Naive thymus-derived CD4-positive, alpha-beta T cell (primary cell): ENCODE measurements around the gene PLEKHG4. TPM values are rescaled to one million over a fixed set of nuclear protein-coding genes. Genes with fewer than 3 reads are reported as not detected.

ENCODE experiments used
- ATAC-seq: fragments of 150-1000 bp; cut with Tn5 transposase; 2 replicates; pipeline ENCODE4 v1.10.0; 2021; ENCODE audit warnings: mild to moderate bottlenecking, moderate library complexity
- CTCF ChIA-PET: fragments of 350-600 bp; sonication (Branson Sonifier 250); formaldehyde crosslinking; loops from one replicate; lab custom pipeline; 2021; ENCODE audit warnings: antibody characterized with exemption; lab: Charles Lee
- POLR2A ChIA-PET: fragments of 350-600 bp; sonication (Branson Sonifier 250); formaldehyde crosslinking; loops from one replicate; lab custom pipeline; 2021; ENCODE audit warnings: antibody characterized with exemption, inconsistent platforms; lab: Charles Lee
- DNase-seq, 9 donors: peaks; one replicate each; pipeline versions ENCODE4 v3.0.0 to v3.0.0-alpha.2; 2020 to 2022; ENCODE audit warnings: mixed read lengths in 1 of 9
- H3K27ac ChIP-seq: one replicate; pipeline ENCODE4 v1.7.0; 2013; ENCODE audit warnings: mild to moderate bottlenecking, low read depth, low read length, moderate library complexity
- H3K27me3 ChIP-seq, 2 donors: one replicate each; pipeline ENCODE4 v1.7.0; 2013; ENCODE audit warnings: low read length in 2 of 2, mild to moderate bottlenecking in 2 of 2, moderate library complexity in 2 of 2; ENCODE audit not compliant: control insufficient read depth in 2 of 2, insufficient read depth in 2 of 2
- H3K36me3 ChIP-seq, 3 experiments: 1 replicate in 2 of 3; 2 replicates in 1 of 3; pipeline ENCODE4 v1.7.0; 2013; ENCODE audit warnings: low read length in 3 of 3, mild to moderate bottlenecking in 3 of 3, moderate library complexity in 1 of 3; ENCODE audit not compliant: insufficient read depth in 3 of 3, control insufficient read depth in 2 of 3
- H3K4me1 ChIP-seq, 2 donors: one replicate each; pipeline ENCODE4 v1.7.0; 2013; ENCODE audit warnings: low read length in 2 of 2, mild to moderate bottlenecking in 2 of 2, moderate library complexity in 1 of 2; ENCODE audit not compliant: control insufficient read depth in 2 of 2, insufficient read depth in 2 of 2
- H3K4me3 ChIP-seq: 2 replicates; pipeline ENCODE4 v1.7.0; 2013; ENCODE audit warnings: mild to moderate bottlenecking, low read length
- H3K9me3 ChIP-seq, 3 experiments: 1 replicate in 2 of 3; 2 replicates in 1 of 3; pipeline ENCODE4 v1.7.0; 2013; ENCODE audit warnings: low read length in 3 of 3; ENCODE audit not compliant: control insufficient read depth in 2 of 3
- H3K27ac Mint-ChIP-seq, 9 donors: one replicate each; pipeline ENCODE4 v1.8.0; 2020 to 2022; ENCODE audit warnings: mixed read lengths in 9 of 9, mild to moderate bottlenecking in 8 of 9, moderate library complexity in 5 of 9, inconsistent platforms in 2 of 9
- H3K27me3 Mint-ChIP-seq, 5 donors: one replicate each; pipeline ENCODE4 v1.8.0; 2021 to 2022; ENCODE audit warnings: mixed read lengths in 5 of 5, mild to moderate bottlenecking in 1 of 5
- H3K36me3 Mint-ChIP-seq, 5 donors: one replicate each; pipeline ENCODE4 v1.8.0; 2020 to 2022; ENCODE audit warnings: mixed read lengths in 5 of 5, mild to moderate bottlenecking in 3 of 5, inconsistent platforms in 1 of 5
- H3K4me1 Mint-ChIP-seq, 7 donors: one replicate each; pipeline ENCODE4 v1.8.0; 2020 to 2022; ENCODE audit warnings: mixed read lengths in 7 of 7, mild to moderate bottlenecking in 3 of 7, inconsistent platforms in 1 of 7
- H3K4me3 Mint-ChIP-seq, 10 donors: one replicate each; pipeline ENCODE4 v1.8.0; 2020 to 2022; ENCODE audit warnings: mild to moderate bottlenecking in 10 of 10, mixed read lengths in 10 of 10, moderate library complexity in 6 of 10, inconsistent platforms in 2 of 10
- H3K9me3 Mint-ChIP-seq, 11 donors: one replicate each; pipeline ENCODE4 v1.8.0; 2020 to 2022; ENCODE audit warnings: mixed read lengths in 11 of 11, mild to moderate bottlenecking in 4 of 11, inconsistent platforms in 1 of 11, moderate library complexity in 1 of 11
- intact Hi-C, 2 donors: fragments of 100-400 bp; cut with micrococcal nuclease; formaldehyde crosslinking; loops; one replicate each; pipeline ENCODE4 v1.15.1; 2023
- polyA plus RNA-seq, 2 donors: library from polyadenylated mRNA; unstranded; fragments of 300-500 nt; fragmentation: Illumina TruSeq; gene quantifications; one replicate each; pipeline ENCODE4 v1.2.3, GENCODE V29; 2021
- total RNA-seq, 6 experiments: library from RNA in 5 of 6; stranded (reverse) in 5 of 6; gene quantifications; 1 replicate in 5 of 6; 2 replicates in 1 of 6; pipeline ENCODE4 v1.2.3 and lab custom pipeline; 2021 to 2026

The PLEKHG4 gene
- total and polyA plus RNA-seq, 7 experiments from 2014 or later = 6.2 to 32.3 (median 23.2) TPM

DNA sequence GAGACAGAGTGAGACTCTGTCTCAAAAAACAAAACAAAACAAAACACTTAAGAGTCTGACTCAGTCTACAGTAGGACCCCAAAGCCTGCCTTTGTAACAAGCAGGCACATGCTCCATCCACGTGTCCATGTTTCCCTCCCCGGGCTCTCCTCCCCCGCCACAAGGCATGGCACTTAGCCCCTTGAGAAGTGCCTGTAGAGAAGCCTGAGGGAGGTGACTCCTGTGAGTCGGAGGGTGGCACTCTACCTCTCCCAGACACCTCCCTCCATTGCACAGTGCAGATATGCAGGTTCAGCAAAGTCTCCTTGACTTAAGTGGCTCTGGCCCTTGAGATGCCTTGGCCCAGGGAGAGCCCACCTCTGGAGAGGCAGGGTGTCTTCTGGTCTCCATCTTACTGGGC lies 38.8 kb upstream of the PLEKHG4 start:
- Mint-ChIP-seq H3K4me3 (no peak overlapping the region), H3K36me3 (peaks cover 0 to 16% (median 7%) of the 10 kb centered on the region in 5 donors), H3K4me1 (peaks cover 12 to 51% (median 21%) of the 10 kb centered on the region in 7 donors), H3K27ac (peak overlapping the region in 1 of 9 donors; percentile 43), H3K27me3 (no peaks in the 10 kb centered on the region), H3K9me3 (no peaks in the 10 kb centered on the region)
- POLR2A ChIA-PET = no interaction called here
- intact Hi-C loops = loop anchor here in 1 of 2 donors (10.0 kb wide), 1 partner anchor 604 kb away; the partner anchor contains the start of genes CENPT, NUTF2 and THAP11
- no peak overlapping the region for H3K27ac ChIP-seq
- H3K4me1 ChIP-seq = peaks cover 14 to 25% of the 10 kb centered on the region in 2 donors
- CTCF ChIA-PET = no interaction called here
- DNase-seq = no peak
- peaks cover 0 to 44% (median 3%) of the 10 kb centered on the region in 3 experiments for H3K36me3 ChIP-seq
- H3K27me3 ChIP-seq = no peaks in the 10 kb centered on the region
- no peak overlapping the region for H3K4me3 ChIP-seq
- no peaks in the 10 kb centered on the region for H3K9me3 ChIP-seq
- ATAC-seq = no peak

DNA sequence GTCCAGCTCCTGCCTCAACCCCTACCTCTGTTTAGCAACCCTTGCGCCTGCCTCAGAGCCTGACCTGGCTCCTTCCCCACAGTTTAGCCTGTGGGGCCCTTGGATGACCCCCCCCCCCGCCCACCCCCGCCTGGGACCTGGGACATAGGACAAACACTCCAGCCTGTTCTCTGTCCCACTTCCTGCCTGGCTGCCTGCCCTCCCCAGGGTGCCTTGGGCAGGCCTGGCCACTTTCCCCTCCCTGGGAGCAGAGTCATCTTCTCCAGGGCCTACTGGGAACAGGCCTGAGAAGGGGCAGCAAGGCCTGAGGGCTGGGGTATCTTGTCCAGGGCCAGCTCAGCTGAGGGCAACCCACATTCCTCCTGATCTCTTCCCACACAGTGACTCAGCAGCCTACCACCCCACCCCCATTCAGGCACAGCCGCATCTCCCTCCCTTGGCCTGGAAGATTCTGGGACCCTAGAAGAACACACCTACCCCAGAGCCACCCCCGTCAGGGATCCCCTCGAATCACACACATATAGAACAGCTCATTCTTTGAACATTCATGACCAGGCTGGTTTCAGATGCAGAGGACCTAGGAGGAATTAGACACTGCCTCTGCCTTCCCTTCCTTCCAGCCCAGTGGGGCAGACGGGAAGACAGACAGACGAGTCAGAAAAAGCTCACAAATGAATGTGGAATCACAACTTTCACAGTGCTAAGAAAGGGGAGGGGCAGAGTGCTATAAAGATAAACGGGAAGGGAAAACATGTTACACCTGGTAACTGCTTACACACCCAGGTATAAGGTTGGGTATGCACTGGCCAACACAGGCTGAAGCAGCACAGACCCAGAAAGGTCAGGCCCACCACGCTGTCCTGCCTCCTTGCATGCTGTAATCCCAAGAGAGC lies 38.1 kb upstream of the PLEKHG4 start:
- H3K27ac Mint-ChIP-seq = peak overlapping the region in 3 of 9 donors; percentile 14 to 63 (median 16)
- Histone ChIP-seq H3K9me3 (no peaks in the 10 kb centered on the region), H3K36me3 (peaks cover 0 to 36% (median 3%) of the 10 kb centered on the region in 3 experiments), H3K4me3 (no peak overlapping the region), H3K27me3 (no peaks in the 10 kb centered on the region), H3K4me1 (peaks cover 14 to 25% of the 10 kb centered on the region in 2 donors), H3K27ac (no peak overlapping the region)
- H3K4me3 Mint-ChIP-seq = no peak overlapping the region
- peaks cover 0 to 12% (median 7%) of the 10 kb centered on the region in 5 donors for H3K36me3 Mint-ChIP-seq
- peaks cover 12 to 48% (median 22%) of the 10 kb centered on the region in 7 donors for H3K4me1 Mint-ChIP-seq
- ChIA-PET CTCF (no interaction called here), POLR2A (no interaction called here)
- no peak for ATAC-seq
- H3K27me3 Mint-ChIP-seq = no peaks in the 10 kb centered on the region
- no peaks in the 10 kb centered on the region for H3K9me3 Mint-ChIP-seq
- DNase-seq = no peak
- intact Hi-C loops = loop anchor here in 1 of 2 donors (10.0 kb wide), 1 partner anchor 604 kb away; the partner anchor contains the start of genes CENPT, NUTF2 and THAP11

- H3K36me3 ChIP-seq = peaks cover 0 to 27% (median 3%) of the 10 kb centered on the region in 3 experiments
- ATAC-seq = no peak
- POLR2A ChIA-PET = interaction anchor here (1.0 kb wide), 1 partner anchor 12 kb away, joined by 3 read pairs; no protein-coding TSS in a partner anchor
- no peak overlapping the region for H3K27ac ChIP-seq
- Mint-ChIP-seq H3K27me3 (no peaks in the 10 kb centered on the region), H3K36me3 (peaks cover 0 to 7% (median 4%) of the 10 kb centered on the region in 5 donors), H3K4me1 (peaks cover 12 to 47% (median 21%) of the 10 kb centered on the region in 7 donors), H3K9me3 (no peaks in the 10 kb centered on the region), H3K4me3 (no peak overlapping the region), H3K27ac (peak overlapping the region in 5 of 9 donors; percentile 13 to 85 (median 58))
- CTCF ChIA-PET = interaction anchor here (0.8 kb wide), 1 partner anchor 15 kb away, joined by 3 read pairs; the partner anchor contains the start of gene TMEM208
- no peak overlapping the region for H3K4me3 ChIP-seq
- intact Hi-C loops = loop anchor here in 1 of 2 donors (10.0 kb wide), 1 partner anchor 603 kb away; the partner anchor contains the start of genes CENPT, NUTF2 and THAP11
- peaks cover 14 to 25% of the 10 kb centered on the region in 2 donors for H3K4me1 ChIP-seq
- DNase-seq = no peak
- H3K27me3 ChIP-seq = no peaks in the 10 kb centered on the region
- H3K9me3 ChIP-seq = no peaks in the 10 kb centered on the region
These were observed 37.1 kb upstream of the PLEKHG4 start for GRCh38 chr16:67242138-67242730.

GRCh38 chr16:67243481-67243880 lies 35.9 kb upstream of the PLEKHG4 start:
- Mint-ChIP-seq H3K4me1 (peaks cover 21 to 54% (median 31%) of the 10 kb centered on the region in 7 donors), H3K36me3 (peaks cover 0 to 2% (median 0%) of the 10 kb centered on the region in 5 donors), H3K4me3 (peak overlapping the region in 2 of 10 donors; percentile 12 to 23), H3K27ac (peak overlapping the region in 7 of 9 donors; percentile 18 to 96 (median 92)), H3K27me3 (peaks cover 0 to 4% (median 0%) of the 10 kb centered on the region in 5 donors), H3K9me3 (no peaks in the 10 kb centered on the region)
- DNase-seq (no peak), ATAC-seq (no peak)
- H3K4me1 ChIP-seq = peaks cover 21 to 33% of the 10 kb centered on the region in 2 donors
- no peaks in the 10 kb centered on the region for H3K9me3 ChIP-seq
- POLR2A ChIA-PET = interaction anchor here (0.6 to 2.1 kb wide), 3 partner anchors 13 to 215 kb away, joined by 3 to 19 read pairs (median 3); partner anchors contain the start of gene TMEM208
- intact Hi-C loops = loop anchor here in 1 of 2 donors (10.0 kb wide), 1 partner anchor 601 kb away; the partner anchor contains the start of genes CENPT, NUTF2 and THAP11
- H3K27me3 ChIP-seq = no peaks in the 10 kb centered on the region
- no peak overlapping the region for H3K4me3 ChIP-seq
- peaks cover 0 to 16% (median 3%) of the 10 kb centered on the region in 3 experiments for H3K36me3 ChIP-seq
- CTCF ChIA-PET = no interaction called here
- H3K27ac ChIP-seq = peak overlapping the region; percentile 65

GRCh38 chr16:67244387-67245185 lies 34.7 kb upstream of the PLEKHG4 start:
- Mint-ChIP-seq H3K27me3 (peaks cover 0 to 8% (median 0%) of the 10 kb centered on the region in 5 donors), H3K27ac (peak overlapping the region; percentile 54 to 96 (median 91)), H3K36me3 (no peaks in the 10 kb centered on the region), H3K4me1 (peaks cover 26 to 56% (median 37%) of the 10 kb centered on the region in 7 donors), H3K9me3 (no peaks in the 10 kb centered on the region), H3K4me3 (peak overlapping the region; percentile 42 to 96 (median 70))
- Histone ChIP-seq H3K27me3 (no peaks in the 10 kb centered on the region), H3K36me3 (peaks cover 0 to 5% (median 0%) of the 10 kb centered on the region in 3 experiments), H3K9me3 (no peaks in the 10 kb centered on the region), H3K4me3 (no peak overlapping the region), H3K4me1 (peaks cover 28 to 39% of the 10 kb centered on the region in 2 donors), H3K27ac (peak overlapping the region; percentile 65)
- intact Hi-C loops = loop anchor here (1.0 to 10.0 kb wide), 6 partner anchors 8 to 1888 kb away; partner anchors contain the start of genes AGRP (in 1 of the 2), ATP6V0D1 (in 1 of the 2), CENPT (in 1 of the 2) and CHTF8 (in 1 of the 2)
- ChIA-PET CTCF (interaction anchor here (0.7 to 1.0 kb wide), 3 partner anchors 54 to 286 kb away, joined by 3 to 4 read pairs (median 3); no protein-coding TSS in a partner anchor), POLR2A (interaction anchor here (0.8 to 2.1 kb wide), 8 partner anchors 12 to 75 kb away, joined by 3 to 19 read pairs (median 4); partner anchors contain the start of genes NOL3 and TMEM208)
- ATAC-seq (peak; percentile 75), DNase-seq (peak in 7 of 9 donors; percentile 22 to 83 (median 35))
